Stimulated activated CD4-positive, alpha-beta T cell treated with anti-CD3 and anti-CD28 coated beads, Interleukin-1b, Interleukin-23, amount 100 ng/mL, for 4 hours (primary cell): Measurements from ENCODE around the gene HTR3D.
A peak's percentile ranks its signal among the peaks of the same experiment; 100 is the strongest.
"Not testable (repeated sequence)": the region's sequence is repeated elsewhere in the genome, so short reads cannot be mapped to it uniquely, and the experiment has no call there.

Experiments used
- DNase-seq, 2 donors: peaks; one replicate each; pipeline ENCODE4 v3.0.0-alpha.2; 2020; ENCODE audit warnings: low read depth in 2 of 2

Gene HTR3D

GRCh38 chr3:184016169-184016570 lies 15.4 kb upstream of the HTR3D start:
- no peak for DNase-seq

- DNase-seq, result peak; percentile 28 to 55
These were observed 14.5 kb upstream of the HTR3D start for GRCh38 chr3:184016811-184017671.

- DNase-seq, result peak; percentile 73 to 78
These were observed 13.7 kb upstream of the HTR3D start, which contains the start of gene ABCC5 for GRCh38 chr3:184017672-184018423. Gene ABCC5 (minus strand): TSS chr3:184017884. CDS start chr3:184014392, 3,492 bp downstream.

- DNase-seq, result no peak
These were observed 13.0 kb upstream of the HTR3D start for GRCh38 chr3:184018424-184018973.

DNA sequence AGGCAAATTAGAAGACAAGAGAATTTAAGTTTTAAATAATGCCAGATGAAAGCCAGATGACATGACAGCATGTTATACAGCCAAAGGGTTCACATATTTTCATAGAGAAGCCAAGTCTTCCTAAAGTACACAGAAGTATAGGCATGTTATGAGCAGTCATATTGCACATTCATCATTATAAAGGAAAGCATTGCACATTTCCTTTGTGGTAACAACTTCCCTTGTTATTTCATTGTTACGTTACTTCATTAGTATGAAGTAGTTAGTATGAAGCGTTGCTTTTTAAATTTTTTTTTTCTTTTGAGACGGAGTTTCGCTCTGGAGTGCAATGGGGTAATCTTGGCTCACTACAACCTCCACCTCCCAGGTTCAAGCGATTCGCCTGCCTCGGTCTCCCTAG lies 9.2 kb upstream of the HTR3D start:
- no peak for DNase-seq

DNA sequence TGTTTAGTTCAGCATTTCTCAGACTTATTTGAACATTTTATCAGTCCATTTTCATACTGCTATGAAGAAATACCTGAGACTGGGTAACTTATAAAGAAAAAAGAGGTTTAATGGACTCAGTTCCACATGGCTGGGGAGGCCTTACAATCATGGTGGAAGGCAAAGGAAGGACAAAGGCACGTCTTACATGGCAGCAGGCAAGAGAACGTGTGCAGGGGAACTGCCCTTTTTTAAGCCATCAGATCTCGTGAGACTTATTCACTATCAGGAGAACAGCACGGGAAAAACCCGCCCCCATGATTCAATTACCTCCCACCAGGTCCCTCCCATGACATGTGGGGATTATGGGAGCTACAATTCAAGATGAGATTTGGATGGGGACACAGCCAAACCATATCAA lies 6.3 kb upstream of the HTR3D start:
- not testable (repeated sequence) for DNase-seq

- not testable (repeated sequence) for DNase-seq
These were observed 3.2 kb upstream of the HTR3D start for GRCh38 chr3:184028275-184028890.

DNA sequence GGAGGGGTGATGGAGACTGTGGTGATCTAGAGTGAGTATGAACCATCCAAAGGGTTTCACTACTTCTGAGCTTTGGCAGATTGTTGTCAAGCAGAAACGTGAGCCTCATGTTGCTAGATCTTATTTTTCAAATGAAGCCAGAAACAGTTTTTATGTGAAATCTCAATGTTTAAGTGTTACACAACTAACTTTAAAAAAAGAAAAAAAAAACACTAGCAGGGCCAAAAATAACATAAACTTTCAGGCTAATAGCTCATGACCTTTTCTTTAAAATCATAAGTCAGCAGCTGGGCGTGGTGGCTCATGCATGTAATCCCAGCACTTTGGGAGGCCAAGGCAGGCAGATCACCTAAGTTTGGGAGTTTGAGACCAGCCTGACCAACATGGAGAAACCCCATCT lies 2.1 kb upstream of the HTR3D start:
- no peak for DNase-seq

GRCh38 chr3:184030536-184030935 lies 1.0 kb upstream of the HTR3D start:
- no peak for DNase-seq

DNA sequence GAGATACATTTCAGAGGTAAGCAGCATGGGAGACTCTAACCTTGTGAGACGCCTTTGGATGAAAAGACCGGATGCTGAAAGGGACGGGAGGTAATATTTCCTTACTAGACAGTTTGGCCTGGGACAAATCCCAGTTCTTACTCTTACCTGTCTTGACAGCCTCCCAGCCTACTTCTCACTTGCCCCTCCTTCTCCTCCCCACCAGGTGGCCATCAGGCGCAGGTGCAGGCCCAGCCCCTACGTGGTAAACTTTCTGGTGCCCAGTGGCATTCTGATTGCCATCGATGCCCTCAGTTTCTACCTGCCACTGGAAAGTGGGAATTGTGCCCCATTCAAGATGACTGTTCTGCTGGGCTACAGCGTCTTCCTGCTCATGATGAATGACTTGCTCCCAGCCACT lies 6.3 kb downstream of the HTR3D start:
- DNase-seq, result no peak

- not testable (repeated sequence) for DNase-seq
These were observed 6.8 kb downstream of the HTR3D start for GRCh38 chr3:184038307-184038706.

DNA sequence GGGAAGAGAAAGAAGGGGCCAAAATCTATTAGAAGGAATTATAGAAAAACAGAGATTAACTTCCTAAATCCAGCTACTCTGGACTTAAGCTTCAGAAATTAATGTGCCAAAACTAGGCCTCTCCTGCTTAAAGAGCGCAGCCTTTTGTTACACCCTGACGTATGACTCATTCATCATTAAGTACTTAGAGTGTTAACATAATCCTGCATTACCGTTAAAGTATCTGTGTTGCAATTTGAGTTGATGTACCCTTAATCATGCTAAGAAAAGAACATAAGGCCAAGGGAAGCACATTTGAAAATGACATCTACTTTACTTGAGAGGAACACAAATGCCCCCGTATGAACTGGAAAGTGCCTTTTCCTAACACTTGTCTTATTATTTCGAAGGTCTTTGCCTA lies 7.9 kb downstream of the HTR3D start:
- no peak for DNase-seq

- no peak for DNase-seq
These were observed 8.5 kb downstream of the HTR3D start for GRCh38 chr3:184040010-184040409.

GRCh38 chr3:184042617-184043016 lies 11.1 kb downstream of the HTR3D start:
- no peak for DNase-seq

GRCh38 chr3:184045995-184046394 lies 14.5 kb downstream of the HTR3D start:
- DNase-seq, result no peak

GRCh38 chr3:184050217-184050847 lies 18.8 kb downstream of the HTR3D start:
- DNase-seq, result no peak

DNA sequence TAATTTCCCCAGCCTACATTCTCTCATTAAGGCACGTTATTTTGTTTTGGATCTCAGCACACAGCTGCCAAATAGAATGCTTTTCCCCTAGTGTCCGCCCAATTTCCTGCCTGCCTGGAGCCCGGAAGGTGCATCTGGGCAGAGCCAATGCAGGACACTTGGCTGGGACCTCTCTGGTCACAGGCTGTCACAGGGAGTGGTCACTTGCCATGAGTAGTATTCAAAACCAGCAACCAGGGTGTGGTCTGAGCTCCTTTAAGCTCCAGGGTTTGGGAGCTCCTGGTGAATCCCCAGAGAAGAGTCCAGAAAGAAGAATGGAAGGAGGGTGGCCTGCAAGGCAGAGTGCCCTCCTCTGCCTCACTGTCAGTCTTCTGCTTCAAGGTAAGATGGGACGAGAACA lies 21.2 kb downstream of the HTR3D start, which contains the start of gene HTR3C:
Gene HTR3C (plus strand): TSS at position 281 of the 400 bp plus-strand sequence. CDS start 34 bp downstream, at position 315.
- no peak for DNase-seq

DNA sequence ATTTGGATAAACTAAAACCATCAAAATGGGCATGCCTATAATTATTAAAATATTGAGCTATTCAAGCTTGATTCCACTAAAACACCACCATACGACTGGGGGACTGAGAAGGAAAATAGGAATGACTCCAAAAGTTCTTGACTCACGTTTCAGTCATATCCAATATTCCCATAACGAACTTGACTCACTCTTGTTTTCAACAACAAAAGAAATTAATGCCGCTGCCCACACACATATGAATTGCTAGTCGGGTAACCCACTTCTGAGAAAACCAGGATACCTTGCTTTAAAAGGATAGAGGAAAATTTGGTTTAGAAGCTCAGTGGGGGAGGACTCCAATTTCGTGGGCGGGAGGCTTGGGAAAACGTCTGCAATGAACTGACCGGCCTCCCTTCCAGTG lies 26.5 kb downstream of the HTR3D start:
- no peak for DNase-seq

DNA sequence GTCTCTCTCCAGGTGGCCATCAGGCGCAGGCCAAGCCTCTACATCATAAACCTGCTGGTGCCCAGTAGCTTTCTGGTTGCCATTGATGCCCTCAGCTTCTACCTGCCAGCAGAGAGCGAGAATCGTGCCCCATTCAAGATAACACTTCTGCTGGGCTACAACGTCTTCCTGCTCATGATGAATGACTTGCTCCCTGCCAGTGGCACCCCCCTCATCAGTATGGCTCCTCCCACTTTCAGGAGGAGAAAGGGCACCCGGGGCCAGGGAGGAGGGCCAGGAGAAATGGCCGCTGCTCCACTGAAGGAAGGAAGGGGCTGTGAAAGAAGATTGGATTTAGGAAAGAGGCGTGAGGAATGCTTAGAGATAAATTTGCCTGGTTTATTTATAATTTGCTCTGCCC lies 27.9 kb downstream of the HTR3D start:
- no peak for DNase-seq

DNA sequence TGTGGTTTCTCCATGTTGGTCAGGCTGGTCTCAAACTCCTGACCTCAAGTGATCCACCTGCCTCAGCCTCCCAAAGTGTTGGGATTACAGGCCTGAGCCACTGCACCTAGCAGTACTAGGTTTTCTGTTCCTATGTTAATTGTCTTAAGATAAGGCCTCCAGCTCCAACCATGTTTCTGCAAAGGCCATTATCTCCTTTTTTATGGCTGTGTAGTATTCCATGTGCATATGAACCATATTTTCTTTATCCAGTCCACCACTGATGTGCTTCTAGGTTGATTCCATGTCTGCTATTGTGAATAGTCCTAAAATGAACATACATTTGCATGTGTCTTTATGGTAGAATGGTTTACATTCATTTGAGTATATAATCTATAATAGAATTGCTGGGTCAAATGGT lies 31.1 kb downstream of the HTR3D start:
- no peak for DNase-seq

- no peak for DNase-seq
These were observed 34.7 kb downstream of the HTR3D start for GRCh38 chr3:184066211-184066610.
